ENCODE data around the gene IRX5.

IRX5 gene

GRCh38 chr16:54931120-54932014 lies 702 bp downstream of the IRX5 start:
- no peak for DNase-seq

- no peak for DNase-seq
Observed at GRCh38 chr16:54932021-54932660, 1.5 kb downstream of the IRX5 start.

GRCh38 chr16:54932737-54933254 lies 2.1 kb downstream of the IRX5 start:
- no peak for DNase-seq

DNA sequence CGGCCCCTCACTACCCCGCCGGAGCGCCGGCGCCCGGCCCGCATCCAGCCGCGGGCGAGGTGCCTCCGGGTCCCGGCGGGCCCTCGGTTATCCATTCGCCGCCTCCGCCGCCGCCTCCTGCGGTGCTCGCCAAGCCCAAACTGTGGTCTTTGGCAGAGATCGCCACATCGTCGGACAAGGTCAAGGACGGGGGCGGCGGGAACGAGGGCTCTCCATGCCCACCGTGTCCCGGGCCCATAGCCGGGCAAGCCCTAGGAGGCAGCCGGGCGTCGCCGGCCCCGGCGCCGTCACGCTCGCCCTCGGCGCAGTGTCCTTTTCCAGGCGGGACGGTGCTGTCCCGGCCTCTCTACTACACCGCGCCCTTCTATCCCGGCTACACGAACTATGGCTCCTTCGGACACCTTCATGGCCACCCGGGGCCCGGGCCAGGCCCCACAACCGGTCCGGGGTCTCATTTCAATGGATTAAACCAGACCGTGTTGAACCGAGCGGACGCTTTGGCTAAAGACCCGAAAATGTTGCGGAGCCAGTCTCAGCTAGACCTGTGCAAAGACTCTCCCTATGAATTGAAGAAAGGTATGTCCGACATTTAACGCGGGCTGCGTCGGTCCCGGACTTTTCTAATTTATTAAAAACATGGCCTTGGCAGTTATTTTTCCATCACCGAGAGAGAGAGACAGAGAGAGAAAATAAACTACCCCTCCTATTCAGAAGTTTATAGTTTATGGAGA lies 2.8 kb downstream of the IRX5 start:
- no peak for DNase-seq

DNA sequence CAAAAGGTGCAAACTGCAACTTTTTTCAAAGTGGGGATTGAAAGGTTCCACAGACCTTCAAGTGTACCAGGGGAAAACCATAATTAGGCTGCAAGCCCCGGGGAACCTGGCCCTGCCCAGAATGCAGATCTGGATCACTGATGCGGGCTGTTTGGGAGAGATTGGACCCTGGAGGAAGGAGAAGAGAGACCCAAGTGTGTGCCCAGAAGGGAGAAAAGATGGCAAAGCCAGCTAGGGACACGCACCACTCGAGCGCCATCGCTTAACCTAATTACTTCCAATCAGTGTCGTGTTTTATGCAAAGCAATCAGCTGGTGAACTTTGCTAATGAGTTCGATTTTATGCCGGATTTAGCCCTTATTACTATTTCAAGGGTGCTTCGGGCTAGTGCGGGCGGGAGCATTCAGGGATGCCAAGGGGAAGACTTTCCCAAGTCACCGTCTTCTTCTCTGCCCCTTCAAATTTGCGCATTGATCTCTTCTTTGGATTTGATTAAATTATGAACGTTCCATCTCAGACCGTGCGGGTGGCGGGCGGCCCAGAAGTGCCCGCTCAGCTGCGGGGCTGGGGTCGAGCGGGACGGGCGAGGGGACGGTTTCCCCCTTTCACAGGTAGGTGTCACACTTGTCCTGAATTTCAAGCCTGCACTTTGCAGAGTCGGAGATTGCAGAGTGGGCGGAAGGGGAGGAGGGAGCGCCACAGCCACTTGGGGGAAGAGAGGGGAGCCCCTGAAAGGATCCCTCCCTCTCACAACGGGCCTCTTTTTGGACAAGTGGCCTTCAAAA lies 4.0 kb downstream of the IRX5 start:
- no peak for DNase-seq

- DNase-seq, result no peak
Observed at GRCh38 chr16:54935266-54935968, 4.8 kb downstream of the IRX5 start.

DNA sequence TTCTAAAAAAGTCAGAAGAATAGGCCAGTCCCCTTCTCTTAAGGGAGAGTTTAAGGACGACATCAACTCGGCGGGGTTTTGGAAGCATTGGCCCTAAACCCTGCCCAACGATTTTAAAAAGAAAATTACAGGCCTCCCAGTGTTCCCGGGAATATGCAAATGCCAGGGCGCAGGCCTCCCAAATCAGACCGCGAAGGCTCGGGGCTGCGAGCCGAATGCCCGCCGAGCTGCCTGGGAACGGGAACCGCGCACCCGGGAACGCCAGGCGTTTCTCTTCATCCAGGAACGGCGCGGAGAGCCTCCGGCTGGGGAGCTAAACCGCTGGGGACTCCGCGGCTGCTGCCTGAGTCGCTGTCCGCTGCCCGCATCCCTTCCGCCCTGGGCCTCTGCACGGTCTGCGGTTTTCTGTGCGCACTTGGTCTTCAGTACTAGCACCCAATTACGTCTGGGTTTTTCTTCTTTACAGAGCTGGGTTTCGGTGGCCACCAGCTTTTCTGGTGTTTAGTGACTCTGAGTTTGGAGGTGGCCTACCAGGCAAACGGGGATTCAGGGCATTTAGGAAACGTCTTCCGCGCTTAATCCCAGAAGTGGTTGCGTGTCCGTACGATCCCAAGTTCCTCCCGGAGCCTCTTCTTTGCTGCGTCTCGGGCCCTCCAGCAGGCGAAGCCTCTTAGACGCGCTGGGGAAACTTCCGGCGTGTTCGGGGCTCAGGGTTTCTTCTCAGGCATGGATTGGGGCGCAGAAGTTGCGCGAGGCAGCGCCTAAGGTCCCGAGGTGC lies 5.7 kb downstream of the IRX5 start:
- DNase-seq, result no peak

DNA sequence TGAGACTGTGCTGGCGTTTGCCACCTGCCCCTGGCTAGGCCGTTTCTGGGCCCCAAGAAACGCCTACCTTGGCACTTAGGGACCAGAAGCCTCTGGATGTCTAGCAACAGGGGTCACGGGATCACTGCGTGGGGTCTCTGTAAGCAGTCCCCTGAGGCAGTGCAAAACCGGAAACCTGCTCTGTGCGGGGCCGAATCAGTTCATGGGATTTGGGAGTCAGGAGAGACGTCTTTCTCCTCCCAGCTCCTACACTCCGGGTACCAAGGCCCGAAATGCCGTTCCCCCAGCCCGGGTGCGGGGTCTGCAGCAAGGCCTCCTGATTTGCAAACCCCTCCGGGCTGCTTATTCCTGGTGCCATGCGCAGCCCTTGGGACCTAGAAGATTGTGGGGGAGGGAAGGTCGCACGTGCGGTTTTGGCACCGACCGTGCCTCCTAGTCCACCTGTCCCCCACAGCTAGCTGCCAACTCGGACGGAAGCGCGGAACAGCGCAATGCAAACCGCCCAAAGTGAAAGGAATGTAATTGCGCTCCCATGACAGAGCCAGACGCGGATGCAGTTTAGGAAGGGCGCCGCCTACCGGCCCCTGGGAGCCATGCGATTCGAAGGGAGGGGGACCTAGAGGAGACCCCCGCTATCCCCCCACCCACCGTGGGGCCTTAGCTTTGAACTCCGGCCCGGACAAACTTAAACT lies 6.5 kb downstream of the IRX5 start:
- no peak for DNase-seq

DNA sequence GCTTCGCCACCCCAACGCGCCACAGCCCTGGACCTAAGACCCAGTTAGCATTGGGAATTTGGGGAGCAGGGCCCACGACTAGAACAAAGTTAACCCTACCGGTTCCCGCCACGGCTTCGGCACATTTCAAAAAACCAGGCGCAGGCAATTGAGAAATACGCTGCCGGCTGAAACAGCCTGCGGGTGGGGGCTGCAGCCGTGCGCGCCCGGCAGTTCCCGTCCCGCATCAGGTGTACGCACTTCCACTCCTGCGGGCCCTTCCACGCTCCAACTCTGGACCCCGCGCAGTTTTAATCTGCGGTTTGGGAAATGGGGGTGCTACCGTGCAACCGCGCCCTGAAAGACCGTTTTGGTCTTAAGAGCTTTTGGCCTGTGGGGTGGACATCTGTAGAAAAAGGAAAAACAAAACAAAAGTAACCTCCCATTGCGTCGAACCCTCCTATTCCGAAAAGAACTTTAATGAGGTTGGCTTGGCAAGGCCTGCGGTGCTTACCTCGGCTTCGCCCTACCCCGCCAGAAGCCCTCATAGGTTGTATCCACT lies 7.1 kb downstream of the IRX5 start:
- no peak for DNase-seq

DNA sequence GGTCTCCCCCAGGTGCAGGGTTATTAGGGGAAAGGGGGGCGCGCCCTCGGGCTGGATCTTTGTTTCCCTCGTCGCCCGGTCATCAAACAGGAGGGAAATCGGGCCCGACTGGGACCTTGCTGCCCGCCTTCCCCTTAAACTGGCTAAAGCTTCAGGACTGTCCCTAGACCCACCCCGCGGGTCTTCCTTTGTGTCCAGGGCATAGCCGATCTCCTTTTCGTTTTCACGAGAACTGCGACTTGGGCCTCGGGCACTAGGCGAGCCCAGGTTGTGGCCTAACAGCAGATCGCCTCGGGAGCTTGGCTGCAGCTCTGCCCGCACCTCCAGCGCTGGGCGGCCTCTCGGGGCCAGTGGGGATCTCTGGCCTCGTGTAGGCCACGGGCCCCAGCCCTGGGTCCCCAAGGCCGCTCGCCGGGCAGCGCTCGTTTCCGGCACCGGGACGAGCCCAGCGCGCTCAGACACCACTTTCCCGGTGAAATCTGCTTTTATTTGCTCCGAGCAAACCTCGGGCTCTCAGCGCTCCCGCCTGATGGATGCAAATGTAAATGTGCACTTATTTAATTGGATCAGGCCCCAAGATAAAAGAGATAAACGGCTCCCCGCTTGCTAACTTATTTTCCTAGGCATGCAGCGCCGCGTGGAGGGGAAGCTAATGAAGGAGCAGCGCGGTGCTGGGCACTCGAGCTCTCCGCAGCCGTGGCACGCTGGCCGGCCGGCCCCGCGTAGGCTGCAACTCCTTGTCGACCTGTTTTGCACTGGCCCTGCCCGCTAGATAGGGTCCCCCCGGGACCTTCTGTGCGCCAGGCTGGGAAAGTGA lies 7.8 kb downstream of the IRX5 start:
- no peak for DNase-seq

DNA sequence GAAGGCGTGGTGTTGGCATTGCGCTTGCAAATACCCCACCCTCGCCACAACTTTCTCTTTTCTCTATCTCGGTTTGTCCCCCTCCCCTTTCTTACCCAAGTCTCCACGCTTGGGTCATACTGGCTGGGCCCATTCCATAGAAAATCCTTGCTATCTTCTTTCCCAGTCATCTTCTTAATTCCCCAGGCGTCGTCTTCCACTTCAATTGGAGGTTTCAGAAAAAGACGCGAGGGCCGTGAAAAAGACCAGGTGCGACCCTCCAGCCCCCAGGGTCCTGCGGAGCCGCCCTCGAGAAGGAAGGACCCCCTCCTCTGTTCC lies 8.3 kb downstream of the IRX5 start:
- DNase-seq, result no peak

DNA sequence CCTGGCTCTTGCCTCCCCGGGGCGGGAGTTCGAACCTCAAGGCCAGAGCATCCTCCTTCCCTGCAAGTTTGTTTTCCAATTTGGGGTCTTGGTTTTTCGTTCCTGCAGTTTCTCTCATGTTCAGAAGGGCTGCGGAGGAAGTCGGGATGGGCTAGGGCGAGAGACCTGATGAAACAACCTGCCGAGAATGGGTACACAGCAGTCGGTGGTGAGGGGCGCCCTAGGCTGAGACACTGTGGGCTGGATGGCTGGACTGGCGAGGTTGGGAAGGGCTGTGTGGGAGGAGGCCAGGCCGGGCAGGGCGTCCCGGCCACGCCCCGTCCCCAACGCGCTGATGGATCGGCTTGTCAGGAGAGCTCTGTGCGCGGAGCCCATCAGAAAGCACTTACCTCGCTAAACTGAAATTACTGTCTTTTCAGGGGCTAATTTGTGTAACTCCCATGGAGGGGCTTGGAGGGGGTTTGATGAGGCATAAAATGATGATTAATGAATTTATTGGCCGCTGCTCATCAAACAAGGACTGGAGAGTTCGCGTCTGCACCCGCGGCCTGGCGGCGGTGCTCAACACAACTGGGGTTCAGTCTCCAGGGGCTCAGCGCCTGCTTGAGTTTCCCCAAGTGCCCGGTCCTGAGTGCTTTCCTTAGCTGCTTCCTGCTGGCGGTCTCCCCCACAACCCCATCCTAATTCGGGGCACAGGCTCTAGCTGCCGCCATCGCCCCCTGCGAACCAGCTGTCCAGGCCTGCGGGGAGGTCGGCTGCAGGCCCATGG lies 9.0 kb downstream of the IRX5 start:
- DNase-seq, result no peak

- no peak for DNase-seq
Observed at GRCh38 chr16:54940279-54940604, 9.6 kb downstream of the IRX5 start.

DNA sequence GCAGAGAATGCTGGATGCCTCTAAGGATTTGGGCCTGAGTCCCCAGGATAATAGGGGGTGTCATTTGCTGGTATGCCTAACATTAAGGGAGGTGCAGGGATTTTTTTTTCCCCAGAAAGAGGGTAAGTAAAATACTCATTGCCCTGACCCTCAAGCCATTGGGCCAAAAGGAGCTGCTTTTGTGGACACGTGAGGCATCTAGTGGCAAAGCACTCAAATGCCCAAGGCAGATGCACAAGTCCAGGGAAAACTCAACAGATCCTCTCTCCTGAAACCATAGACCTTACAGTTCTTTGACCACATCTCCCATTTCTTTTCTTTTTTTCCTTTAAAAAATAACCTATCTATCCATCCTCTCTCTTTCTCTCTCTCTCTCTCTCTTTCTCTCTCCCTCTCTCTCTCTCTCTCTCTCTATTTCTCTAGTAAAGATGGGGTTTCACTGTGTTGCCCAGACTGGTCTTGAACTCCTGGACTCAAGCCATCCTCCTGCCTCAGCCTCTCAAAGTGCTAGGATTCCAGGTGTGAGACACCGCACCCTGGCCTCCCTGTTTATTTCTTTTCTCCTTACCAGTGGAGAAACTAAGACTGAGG lies 11.8 kb downstream of the IRX5 start:
- DNase-seq, result no peak

GRCh38 chr16:54944002-54944401 lies 13.3 kb downstream of the IRX5 start:
- DNase-seq, result no peak

DNA sequence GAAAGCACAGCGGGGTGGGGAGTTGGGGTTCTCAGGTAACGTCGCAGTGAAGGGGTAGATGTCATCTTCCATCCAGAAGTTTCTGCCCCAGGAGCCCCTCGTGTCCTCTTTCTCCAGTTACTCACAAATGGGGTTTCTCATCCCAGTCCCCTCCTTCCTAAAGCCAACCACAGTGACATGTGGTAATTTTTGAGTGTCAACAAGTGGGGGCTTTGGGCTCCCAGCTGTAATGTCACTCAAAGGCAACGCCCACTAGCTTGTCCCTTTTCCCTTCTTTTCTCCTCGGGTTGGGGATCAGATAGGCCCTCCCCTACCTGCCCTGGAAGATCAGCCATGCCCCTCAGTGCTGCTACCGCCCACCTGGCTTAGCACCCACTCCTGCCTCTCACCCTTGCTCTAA lies 14.4 kb downstream of the IRX5 start:
- DNase-seq, result no peak

GRCh38 chr16:54946909-54947308 lies 16.2 kb downstream of the IRX5 start:
- no peak for DNase-seq

GRCh38 chr16:54947616-54948015 lies 17.0 kb downstream of the IRX5 start:
- no peak for DNase-seq

GRCh38 chr16:54952195-54952594 lies 21.5 kb downstream of the IRX5 start:
- DNase-seq, result no peak
